Activated CD4-positive, alpha-beta memory T cell treated with anti-CD3 and anti-CD28 coated beads for 36 hours (primary cell): ENCODE results near the gene OCA2. TPM values are rescaled to one million over a fixed set of nuclear protein-coding genes. Genes with fewer than 3 reads are reported as not detected.

Experiments used
- CTCF ChIA-PET: fragments of 350-600 bp; sonication (Branson Sonifier 250); formaldehyde crosslinking; loops from one replicate; lab custom pipeline; 2021; ENCODE audit warnings: antibody characterized with exemption, inconsistent platforms; lab: Charles Lee
- POLR2A ChIA-PET: fragments of 350-600 bp; sonication (Branson Sonifier 250); formaldehyde crosslinking; loops from one replicate; lab custom pipeline; 2021; ENCODE audit warnings: antibody characterized with exemption; lab: Charles Lee
- DNase-seq: peaks from one replicate; pipeline ENCODE4 v3.0.0-alpha.2; 2020
- H3K27ac Mint-ChIP-seq: one replicate; pipeline ENCODE4 v1.8.0; 2021; ENCODE audit warnings: mixed read lengths
- H3K27me3 Mint-ChIP-seq: one replicate; pipeline ENCODE4 v1.8.0; 2021; ENCODE audit warnings: mixed read lengths
- H3K36me3 Mint-ChIP-seq: one replicate; pipeline ENCODE4 v1.8.0; 2021; ENCODE audit warnings: mixed read lengths
- H3K4me1 Mint-ChIP-seq: one replicate; pipeline ENCODE4 v1.8.0; 2021; ENCODE audit warnings: low read depth, mixed read lengths
- H3K4me3 Mint-ChIP-seq: one replicate; pipeline ENCODE4 v1.8.0; 2021; ENCODE audit warnings: mild to moderate bottlenecking, mixed read lengths
- H3K9me3 Mint-ChIP-seq: one replicate; pipeline ENCODE4 v1.8.0; 2021; ENCODE audit warnings: mixed read lengths
- intact Hi-C: fragments of 100-400 bp; cut with micrococcal nuclease; formaldehyde crosslinking; loops from one replicate; pipeline ENCODE4 v1.15.1; 2023
- total RNA-seq, 2 experiments: library from RNA; stranded (reverse); gene quantifications; one replicate each; pipeline ENCODE4 v1.2.3, GENCODE V29; 2021

OCA2 gene
- total RNA-seq, 2 experiments from 2014 or later = not detected

DNA sequence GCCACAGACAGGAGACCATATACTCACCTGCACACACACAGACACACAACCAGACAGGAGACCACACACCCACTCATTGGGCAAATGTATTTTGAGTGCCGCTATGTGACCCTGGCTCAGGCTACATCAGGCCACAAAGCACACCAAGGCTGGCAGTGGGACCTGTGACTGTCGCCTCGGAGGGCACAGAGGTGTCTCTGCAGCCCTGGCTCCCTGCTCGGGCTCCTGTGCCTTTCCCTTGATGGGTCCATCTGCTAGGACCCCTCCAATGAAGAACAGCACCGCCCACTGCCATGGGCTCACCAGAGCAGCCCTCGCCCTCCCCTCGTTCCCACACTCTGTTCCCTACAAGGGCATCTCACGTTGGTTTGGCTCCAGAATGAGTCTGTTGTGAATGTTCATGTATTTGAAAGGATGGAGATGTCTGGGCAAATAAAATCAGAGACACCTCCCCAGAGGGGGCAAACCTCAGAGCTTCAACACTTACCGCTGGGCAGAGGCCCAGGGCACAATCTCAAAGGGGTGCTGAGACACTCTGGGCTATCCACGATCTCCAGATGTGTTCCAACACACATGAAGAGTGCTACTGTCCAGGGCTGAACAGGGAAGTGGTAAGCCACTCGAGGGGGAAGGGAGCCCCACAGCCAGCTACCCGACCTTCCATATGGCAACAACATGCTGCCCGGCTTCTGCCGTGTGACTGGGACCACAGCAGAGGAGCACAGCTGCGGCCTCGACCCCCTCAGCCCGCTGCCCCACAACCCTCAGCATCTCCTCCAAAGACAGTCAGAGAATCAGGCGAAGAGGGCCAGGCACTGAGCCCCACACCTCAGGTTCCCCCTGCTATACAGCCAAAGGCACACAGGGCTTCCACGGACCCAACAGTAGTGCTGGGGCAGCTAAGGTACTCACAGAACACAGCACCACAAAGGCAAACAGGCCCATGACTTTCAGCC lies 74.9 kb downstream of the OCA2 start:
- DNase-seq = no peak
- ChIA-PET CTCF (no interaction called here), POLR2A (no interaction called here)
- intact Hi-C loops = no loop called here
- Mint-ChIP-seq H3K27me3 (no peaks in the 10 kb centered on the region), H3K9me3 (no peaks in the 10 kb centered on the region), H3K36me3 (no peaks in the 10 kb centered on the region), H3K27ac (no peak overlapping the region), H3K4me1 (no peaks in the 10 kb centered on the region), H3K4me3 (no peak overlapping the region)

DNA sequence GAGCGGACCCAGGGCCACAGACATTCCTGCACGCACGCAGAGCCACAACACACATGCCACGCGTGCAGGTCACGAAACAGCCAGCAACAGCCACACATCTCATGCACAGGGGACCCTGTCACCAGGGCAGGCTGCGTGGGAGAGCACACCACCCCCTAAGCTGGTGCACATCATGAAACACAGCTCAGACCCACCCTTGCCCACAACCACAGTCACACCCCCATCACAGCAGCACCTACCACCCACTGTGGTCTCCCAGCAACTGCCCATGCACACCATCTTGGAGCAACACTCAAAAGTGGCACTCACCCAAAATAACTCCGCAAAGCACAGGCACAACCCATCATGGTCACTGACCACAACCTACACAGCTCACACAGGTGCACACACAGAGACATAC lies 75.7 kb downstream of the OCA2 start:
- no peak overlapping the region for H3K27ac Mint-ChIP-seq
- ChIA-PET CTCF (no interaction called here), POLR2A (no interaction called here)
- no peaks in the 10 kb centered on the region for H3K4me1 Mint-ChIP-seq
- intact Hi-C loops = no loop called here
- no peak overlapping the region for H3K4me3 Mint-ChIP-seq
- DNase-seq = no peak
- no peaks in the 10 kb centered on the region for H3K36me3 Mint-ChIP-seq
- no peaks in the 10 kb centered on the region for H3K27me3 Mint-ChIP-seq
- no peaks in the 10 kb centered on the region for H3K9me3 Mint-ChIP-seq

DNA sequence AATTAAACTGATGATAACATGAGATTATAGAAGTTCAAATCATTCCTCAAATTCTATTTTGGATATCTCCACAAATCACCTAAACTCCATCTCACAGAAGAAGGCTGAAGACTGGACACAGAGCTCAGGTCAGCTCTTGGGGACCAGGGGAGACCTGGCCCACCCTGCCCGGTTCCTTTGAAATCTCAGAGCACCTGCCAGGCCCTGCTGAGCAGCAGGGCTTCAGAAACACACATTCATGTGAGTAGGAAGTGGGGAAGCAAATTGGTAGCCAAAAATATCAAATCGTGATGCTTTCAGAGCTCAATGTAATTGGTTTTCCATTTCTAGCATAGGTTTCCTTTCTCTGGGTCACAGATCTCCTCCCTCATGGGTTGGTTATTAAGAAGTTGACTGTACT lies 76.2 kb downstream of the OCA2 start:
- Mint-ChIP-seq H3K9me3 (no peaks in the 10 kb centered on the region), H3K36me3 (no peaks in the 10 kb centered on the region), H3K4me1 (no peaks in the 10 kb centered on the region), H3K4me3 (no peak overlapping the region), H3K27ac (no peak overlapping the region), H3K27me3 (no peaks in the 10 kb centered on the region)
- DNase-seq = no peak
- ChIA-PET POLR2A (no interaction called here), CTCF (no interaction called here)
- intact Hi-C loops = no loop called here

DNA sequence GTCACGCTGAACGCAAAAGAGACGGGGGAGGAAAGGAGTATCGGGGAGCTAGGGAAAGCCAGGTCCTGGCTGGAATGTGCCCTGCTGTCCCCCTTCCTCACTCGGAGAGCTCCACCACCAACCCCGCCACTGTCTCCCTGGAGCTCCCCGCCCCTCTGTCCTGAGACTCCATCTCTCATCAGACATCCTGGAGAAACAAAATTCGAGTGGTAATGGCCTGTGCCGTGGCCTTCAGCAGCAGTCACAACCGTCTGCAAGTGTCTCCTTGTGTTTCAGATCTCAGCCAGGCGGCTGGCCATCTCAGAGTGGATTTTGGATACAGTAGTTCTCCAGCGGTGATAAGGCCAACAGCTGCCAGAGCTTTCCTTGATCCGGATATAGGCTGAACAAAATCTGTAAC lies 76.9 kb downstream of the OCA2 start:
- DNase-seq = no peak
- H3K4me1 Mint-ChIP-seq = no peaks in the 10 kb centered on the region
- no peak overlapping the region for H3K4me3 Mint-ChIP-seq
- intact Hi-C loops = no loop called here
- no peaks in the 10 kb centered on the region for H3K9me3 Mint-ChIP-seq
- H3K27me3 Mint-ChIP-seq = no peaks in the 10 kb centered on the region
- CTCF ChIA-PET = no interaction called here
- POLR2A ChIA-PET = no interaction called here
- H3K27ac Mint-ChIP-seq = no peak overlapping the region
- no peaks in the 10 kb centered on the region for H3K36me3 Mint-ChIP-seq

DNA sequence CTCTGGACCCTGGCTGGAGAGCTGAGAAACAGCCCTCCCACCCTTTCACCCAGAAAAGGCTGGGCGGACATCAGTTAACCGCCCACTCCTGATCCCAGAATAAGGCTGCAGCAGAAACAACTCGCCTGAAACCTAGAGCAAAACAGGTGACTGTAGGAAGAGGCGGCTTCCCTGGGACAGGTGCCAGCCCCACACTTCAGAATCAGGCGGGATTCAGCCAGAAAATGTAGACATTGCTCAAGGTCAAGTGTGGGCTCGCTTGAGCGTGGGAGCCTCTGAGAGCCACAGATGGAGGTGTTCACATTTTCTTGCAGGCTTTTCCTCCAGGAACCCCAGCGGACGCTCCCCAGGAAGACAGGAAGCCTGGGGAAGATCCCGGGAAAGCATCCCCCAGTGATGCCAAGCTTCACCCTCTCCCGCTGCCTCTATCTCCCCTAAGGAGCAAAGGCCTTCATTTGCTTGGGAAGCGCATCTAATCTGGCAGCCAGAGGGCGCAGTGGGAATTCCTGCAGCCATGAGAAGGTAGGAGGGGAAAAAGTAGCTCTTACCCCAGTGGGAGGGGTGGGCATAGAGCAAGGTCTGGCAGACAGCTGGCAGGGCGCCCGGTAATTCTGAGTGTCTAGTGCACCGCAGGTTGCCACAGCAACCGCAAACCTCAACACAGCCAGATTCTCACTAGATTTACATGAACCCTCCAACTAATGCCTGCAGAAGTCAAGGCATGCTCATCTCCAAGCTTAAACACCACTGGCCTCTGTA lies 77.7 kb downstream of the OCA2 start:
- Mint-ChIP-seq H3K4me3 (no peak overlapping the region), H3K36me3 (no peaks in the 10 kb centered on the region), H3K9me3 (no peaks in the 10 kb centered on the region), H3K27ac (no peak overlapping the region), H3K27me3 (no peaks in the 10 kb centered on the region), H3K4me1 (no peaks in the 10 kb centered on the region)
- ChIA-PET CTCF (no interaction called here), POLR2A (no interaction called here)
- intact Hi-C loops = no loop called here
- DNase-seq = peak; percentile 23

DNA sequence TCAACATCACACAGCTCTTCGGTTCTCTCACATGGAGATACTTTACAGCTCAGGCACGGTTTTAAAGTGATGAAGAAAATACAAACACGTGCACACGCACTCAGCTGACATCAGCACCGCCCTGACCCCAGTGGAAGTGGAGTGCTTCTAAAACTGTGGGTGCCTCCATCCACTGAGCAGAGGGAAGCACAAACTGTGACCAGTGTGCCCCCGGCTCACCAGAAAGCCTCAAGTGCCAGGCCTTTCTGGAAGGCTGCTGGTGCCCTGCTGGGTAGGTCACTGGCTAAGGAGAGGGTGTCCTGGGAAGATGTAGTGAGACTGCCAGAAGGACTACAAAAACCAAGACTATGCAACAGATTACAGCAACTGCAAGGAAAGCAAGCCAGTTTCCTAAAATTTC lies 78.5 kb downstream of the OCA2 start:
- H3K27ac Mint-ChIP-seq = no peak overlapping the region
- H3K4me1 Mint-ChIP-seq = no peaks in the 10 kb centered on the region
- no peaks in the 10 kb centered on the region for H3K27me3 Mint-ChIP-seq
- ChIA-PET CTCF (no interaction called here), POLR2A (no interaction called here)
- no peaks in the 10 kb centered on the region for H3K36me3 Mint-ChIP-seq
- no peaks in the 10 kb centered on the region for H3K9me3 Mint-ChIP-seq
- H3K4me3 Mint-ChIP-seq = no peak overlapping the region
- DNase-seq = no peak
- intact Hi-C loops = no loop called here

DNA sequence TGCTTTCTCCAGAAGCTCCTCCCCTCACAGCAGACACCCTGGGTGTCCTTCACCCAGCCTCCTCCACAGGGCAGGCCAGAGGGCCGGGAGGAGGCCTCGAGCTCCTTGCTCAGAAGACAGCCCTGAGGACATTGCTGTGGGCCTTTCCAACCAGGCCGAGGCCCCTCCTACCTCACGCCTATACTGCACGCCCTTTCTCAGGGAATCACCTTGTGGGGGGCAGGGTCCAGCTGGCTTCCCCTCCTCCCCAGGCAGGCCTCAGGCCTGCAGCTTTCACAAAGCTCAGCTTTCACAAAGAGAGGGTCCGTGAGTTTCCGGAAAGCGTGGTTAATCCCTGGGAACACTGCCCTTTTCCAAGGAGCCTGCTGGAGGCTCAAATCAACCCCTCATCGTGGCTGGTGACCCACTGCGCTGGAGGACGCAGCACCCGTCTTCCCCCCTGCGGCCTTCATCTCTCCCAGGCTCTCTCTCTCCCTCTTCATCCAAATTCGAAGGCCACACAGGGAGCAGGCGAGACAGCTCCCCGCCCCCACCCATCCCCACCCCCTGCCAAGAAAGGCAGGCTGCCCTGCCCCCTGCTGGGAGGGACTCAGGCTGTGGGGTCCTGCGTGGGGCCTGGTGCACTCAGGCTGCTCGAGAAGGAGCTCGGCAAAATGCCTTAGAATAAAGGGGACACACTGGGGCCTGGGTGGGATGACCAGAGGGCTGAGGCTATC lies 79.4 kb downstream of the OCA2 start:
- intact Hi-C loops = no loop called here
- H3K27me3 Mint-ChIP-seq = no peaks in the 10 kb centered on the region
- no peak overlapping the region for H3K4me3 Mint-ChIP-seq
- H3K9me3 Mint-ChIP-seq = no peaks in the 10 kb centered on the region
- CTCF ChIA-PET = no interaction called here
- POLR2A ChIA-PET = no interaction called here
- H3K27ac Mint-ChIP-seq = no peak overlapping the region
- no peaks in the 10 kb centered on the region for H3K4me1 Mint-ChIP-seq
- no peak for DNase-seq
- no peaks in the 10 kb centered on the region for H3K36me3 Mint-ChIP-seq

DNA sequence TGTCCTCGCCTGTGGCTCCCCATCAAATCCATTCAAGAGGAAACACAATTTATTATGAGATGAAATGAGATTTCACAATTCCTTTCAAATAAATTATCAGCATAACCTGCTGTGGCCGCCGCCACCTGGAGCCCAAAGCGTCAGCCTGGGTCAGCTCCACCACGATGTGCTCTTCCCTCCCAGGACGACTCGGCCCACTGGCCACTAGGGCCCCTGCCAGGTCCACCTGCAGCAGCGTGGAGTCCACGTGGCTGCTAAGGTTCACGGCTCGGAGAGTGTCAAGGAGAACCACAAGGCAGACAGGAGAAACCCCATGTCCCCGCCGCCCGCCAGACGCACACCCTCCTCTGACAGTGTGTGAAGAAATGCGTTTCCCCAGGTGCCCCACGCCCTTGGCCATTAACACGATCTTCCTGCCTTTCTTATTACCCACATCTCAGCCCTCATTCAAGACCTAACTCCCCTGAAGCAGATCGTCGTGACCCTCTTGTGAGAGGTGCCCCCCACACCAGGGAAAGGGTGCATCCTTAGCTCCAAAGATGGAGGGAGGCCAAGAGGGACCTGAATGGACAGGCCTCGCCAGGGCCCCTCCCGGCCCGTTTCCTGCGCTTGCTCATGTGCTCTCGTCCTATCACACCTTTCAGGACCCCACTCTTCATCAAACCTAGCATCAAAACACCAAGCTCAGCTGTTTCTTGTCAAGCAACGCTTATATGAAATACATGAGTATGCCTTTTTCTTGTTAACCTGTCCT lies 80.6 kb downstream of the OCA2 start:
- H3K9me3 Mint-ChIP-seq = no peaks in the 10 kb centered on the region
- H3K4me1 Mint-ChIP-seq = no peaks in the 10 kb centered on the region
- CTCF ChIA-PET = interaction anchor here (0.6 kb wide), 1 partner anchor 269 kb away, joined by 3 read pairs; no protein-coding TSS in a partner anchor
- POLR2A ChIA-PET = no interaction called here
- intact Hi-C loops = no loop called here
- H3K27ac Mint-ChIP-seq = no peak overlapping the region
- no peaks in the 10 kb centered on the region for H3K27me3 Mint-ChIP-seq
- no peak overlapping the region for H3K4me3 Mint-ChIP-seq
- H3K36me3 Mint-ChIP-seq = no peaks in the 10 kb centered on the region
- no peak for DNase-seq

DNA sequence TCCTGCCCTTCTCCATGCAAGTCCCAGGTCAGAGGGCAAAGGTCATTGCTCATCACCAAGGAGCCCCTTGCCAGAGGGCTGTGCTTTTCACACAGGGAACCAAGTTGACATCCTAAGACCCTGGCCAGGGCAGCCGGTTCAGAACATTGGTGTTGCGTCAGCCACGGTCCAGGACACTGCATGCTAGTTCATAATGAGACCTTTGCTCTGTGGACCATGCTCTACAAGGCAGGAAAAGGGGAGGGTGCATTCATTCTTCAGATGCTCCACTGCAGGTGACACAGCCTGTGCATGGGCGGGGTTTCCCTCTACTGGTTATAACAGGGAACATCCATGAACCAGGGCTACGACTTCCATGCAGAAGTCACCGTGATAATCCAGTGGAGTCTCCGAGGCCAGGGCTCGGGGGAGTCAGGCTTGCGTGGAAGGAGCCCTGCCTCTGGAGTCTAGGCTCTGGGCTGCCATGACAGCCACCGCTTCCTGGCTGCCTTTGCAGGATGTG lies 81.6 kb downstream of the OCA2 start:
- Mint-ChIP-seq H3K36me3 (no peaks in the 10 kb centered on the region), H3K9me3 (no peaks in the 10 kb centered on the region), H3K4me1 (no peaks in the 10 kb centered on the region), H3K27me3 (no peaks in the 10 kb centered on the region), H3K4me3 (no peak overlapping the region), H3K27ac (no peak overlapping the region)
- CTCF ChIA-PET = no interaction called here
- POLR2A ChIA-PET = no interaction called here
- intact Hi-C loops = no loop called here
- DNase-seq = no peak

DNA sequence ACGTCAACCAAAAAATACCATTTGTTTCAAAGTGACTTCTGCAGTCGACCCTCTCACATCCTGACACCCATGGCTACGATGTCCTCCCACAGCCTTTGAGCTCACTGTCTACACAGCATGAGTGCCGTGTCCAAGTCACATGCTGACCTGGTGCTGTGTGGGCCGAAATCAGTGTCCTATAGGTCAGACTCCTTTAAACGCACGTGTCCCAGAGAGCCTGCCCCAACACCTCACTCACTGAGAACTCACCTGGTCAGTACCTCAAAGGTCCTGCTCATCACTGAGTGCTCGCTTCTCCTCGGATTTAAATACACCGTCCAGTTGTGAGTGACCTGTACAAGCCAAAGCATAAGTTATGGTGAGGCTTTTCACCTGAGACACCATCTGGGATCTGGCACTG lies 83.3 kb downstream of the OCA2 start:
- intact Hi-C loops = no loop called here
- no peaks in the 10 kb centered on the region for H3K36me3 Mint-ChIP-seq
- H3K27ac Mint-ChIP-seq = no peak overlapping the region
- H3K27me3 Mint-ChIP-seq = no peaks in the 10 kb centered on the region
- no peaks in the 10 kb centered on the region for H3K4me1 Mint-ChIP-seq
- H3K4me3 Mint-ChIP-seq = no peak overlapping the region
- DNase-seq = no peak
- ChIA-PET POLR2A (no interaction called here), CTCF (no interaction called here)
- no peaks in the 10 kb centered on the region for H3K9me3 Mint-ChIP-seq

DNA sequence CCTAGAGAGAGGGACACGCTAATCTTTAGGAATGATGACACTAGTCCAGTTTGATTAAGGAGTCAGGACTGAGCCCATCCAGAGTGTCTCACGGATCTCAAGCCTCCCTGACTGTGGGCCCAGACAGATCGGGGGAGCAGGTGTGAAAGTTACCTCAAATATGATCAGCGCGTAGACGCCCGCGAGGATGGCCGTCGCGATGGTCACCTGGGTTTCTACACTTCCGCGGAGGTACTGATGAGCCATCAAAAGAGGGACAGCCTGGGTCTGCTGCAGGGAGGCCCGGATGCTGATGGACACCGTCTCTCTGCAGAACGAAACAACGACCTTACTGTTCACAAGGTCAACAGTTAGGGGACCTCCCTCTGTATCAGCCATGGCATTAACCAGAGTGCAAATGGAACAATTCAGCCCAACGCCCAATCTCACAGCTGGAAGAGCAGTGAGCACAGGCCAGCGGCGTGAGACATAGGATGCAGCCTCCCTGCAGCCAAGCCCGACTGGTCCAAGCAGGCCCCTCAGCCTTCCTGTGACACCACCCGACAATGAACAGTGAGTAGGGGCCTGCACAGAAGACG lies 84.4 kb downstream of the OCA2 start:
- H3K27me3 Mint-ChIP-seq = no peaks in the 10 kb centered on the region
- ChIA-PET CTCF (no interaction called here), POLR2A (no interaction called here)
- no peak overlapping the region for H3K4me3 Mint-ChIP-seq
- no peaks in the 10 kb centered on the region for H3K36me3 Mint-ChIP-seq
- intact Hi-C loops = no loop called here
- H3K27ac Mint-ChIP-seq = no peak overlapping the region
- no peak for DNase-seq
- H3K9me3 Mint-ChIP-seq = no peaks in the 10 kb centered on the region
- no peaks in the 10 kb centered on the region for H3K4me1 Mint-ChIP-seq
